ENCODE data around the gene PNKP. TPM values are rescaled to one million over a fixed set of nuclear protein-coding genes. Genes with fewer than 3 reads are reported as not detected.

PNKP gene
- polyA plus RNA-seq, 1 donor from 2014 or later: 43.1 TPM

DNA sequence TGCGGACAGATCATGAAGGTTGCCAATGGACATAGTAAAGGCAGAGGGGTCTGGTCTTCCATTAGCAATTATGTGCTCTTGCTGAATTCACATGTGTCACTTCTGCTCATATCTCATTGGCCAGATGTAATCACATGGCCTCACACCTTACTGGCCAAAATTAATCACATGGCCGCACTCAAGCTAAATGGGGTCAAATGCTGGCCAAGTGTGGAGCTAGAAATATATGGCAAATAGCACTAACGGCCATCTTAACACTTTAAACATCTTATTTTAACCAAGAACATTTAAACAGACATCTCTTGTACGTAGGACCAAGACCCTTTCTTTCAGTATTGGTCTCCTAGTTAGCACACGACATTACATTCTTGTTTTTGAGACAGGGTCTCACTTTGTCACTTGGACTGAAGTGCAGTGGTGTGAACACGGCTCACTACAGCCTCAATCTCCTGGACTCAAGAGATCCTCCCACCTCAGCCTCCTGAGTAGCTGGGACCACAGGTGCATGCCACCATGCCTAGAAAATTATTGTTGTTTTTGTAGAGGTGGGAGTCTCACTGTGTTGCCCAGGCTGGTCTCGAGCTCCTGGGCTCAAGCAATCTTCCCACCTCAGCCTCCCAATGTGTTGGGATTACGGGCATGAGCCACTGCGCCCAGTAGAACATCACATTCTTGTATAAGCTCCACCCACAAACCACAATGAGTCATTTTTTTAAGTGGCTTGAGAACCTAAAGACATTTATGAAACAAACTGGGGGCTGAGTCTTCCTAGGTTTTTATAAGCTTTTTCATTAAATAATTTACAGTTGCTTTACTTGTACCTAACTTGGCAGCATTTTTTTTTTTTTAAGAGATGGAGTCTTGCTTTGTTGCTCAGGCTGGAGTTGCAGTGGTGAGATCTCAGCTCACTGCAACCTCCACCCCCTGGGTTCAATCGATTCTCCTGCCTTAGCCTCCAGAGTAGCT, 19.4 kb downstream of the PNKP start:
- TF ChIP-seq EZH2 (IDR thresholded peaks at IDR 0.05; ENCODE audit: borderline replicate concordance, insufficient read depth, low read length, poor library complexity, severe bottlenecking) (no peak), EP300 (conservative IDR thresholded peaks at IDR 0.05; ENCODE audit: poor library complexity, severe bottlenecking) (no peak), POLR2AphosphoS5 (IDR thresholded peaks at IDR 0.05) (no peak), MXI1 (conservative IDR thresholded peaks at IDR 0.05; ENCODE audit: poor library complexity, severe bottlenecking) (no peak)
- TF ChIP-seq, protein P1, sequence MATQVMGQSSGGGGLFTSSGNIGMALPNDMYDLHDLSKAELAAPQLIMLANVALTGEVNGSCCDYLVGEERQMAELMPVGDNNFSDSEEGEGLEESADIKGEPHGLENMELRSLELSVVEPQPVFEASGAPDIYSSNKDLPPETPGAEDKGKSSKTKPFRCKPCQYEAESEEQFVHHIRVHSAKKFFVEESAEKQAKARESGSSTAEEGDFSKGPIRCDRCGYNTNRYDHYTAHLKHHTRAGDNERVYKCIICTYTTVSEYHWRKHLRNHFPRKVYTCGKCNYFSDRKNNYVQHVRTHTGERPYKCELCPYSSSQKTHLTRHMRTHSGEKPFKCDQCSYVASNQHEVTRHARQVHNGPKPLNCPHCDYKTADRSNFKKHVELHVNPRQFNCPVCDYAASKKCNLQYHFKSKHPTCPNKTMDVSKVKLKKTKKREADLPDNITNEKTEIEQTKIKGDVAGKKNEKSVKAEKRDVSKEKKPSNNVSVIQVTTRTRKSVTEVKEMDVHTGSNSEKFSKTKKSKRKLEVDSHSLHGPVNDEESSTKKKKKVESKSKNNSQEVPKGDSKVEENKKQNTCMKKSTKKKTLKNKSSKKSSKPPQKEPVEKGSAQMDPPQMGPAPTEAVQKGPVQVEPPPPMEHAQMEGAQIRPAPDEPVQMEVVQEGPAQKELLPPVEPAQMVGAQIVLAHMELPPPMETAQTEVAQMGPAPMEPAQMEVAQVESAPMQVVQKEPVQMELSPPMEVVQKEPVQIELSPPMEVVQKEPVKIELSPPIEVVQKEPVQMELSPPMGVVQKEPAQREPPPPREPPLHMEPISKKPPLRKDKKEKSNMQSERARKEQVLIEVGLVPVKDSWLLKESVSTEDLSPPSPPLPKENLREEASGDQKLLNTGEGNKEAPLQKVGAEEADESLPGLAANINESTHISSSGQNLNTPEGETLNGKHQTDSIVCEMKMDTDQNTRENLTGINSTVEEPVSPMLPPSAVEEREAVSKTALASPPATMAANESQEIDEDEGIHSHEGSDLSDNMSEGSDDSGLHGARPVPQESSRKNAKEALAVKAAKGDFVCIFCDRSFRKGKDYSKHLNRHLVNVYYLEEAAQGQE (IDR thresholded peaks at IDR 0.05; ENCODE audit: borderline replicate concordance): no peak
- TF ChIP-seq, protein P2, sequence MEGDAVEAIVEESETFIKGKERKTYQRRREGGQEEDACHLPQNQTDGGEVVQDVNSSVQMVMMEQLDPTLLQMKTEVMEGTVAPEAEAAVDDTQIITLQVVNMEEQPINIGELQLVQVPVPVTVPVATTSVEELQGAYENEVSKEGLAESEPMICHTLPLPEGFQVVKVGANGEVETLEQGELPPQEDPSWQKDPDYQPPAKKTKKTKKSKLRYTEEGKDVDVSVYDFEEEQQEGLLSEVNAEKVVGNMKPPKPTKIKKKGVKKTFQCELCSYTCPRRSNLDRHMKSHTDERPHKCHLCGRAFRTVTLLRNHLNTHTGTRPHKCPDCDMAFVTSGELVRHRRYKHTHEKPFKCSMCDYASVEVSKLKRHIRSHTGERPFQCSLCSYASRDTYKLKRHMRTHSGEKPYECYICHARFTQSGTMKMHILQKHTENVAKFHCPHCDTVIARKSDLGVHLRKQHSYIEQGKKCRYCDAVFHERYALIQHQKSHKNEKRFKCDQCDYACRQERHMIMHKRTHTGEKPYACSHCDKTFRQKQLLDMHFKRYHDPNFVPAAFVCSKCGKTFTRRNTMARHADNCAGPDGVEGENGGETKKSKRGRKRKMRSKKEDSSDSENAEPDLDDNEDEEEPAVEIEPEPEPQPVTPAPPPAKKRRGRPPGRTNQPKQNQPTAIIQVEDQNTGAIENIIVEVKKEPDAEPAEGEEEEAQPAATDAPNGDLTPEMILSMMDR (IDR thresholded peaks at IDR 0.05; ENCODE audit: poor library complexity, severe bottlenecking): no peak

GRCh38 chr19:49846408-49846807, 21.0 kb downstream of the PNKP start:
- H3K4me2 ChIP-seq (ENCODE audit: low read length): no peak overlapping the region
- no peaks in the 10 kb centered on the region for H3F3A ChIP-seq (ENCODE audit: insufficient read depth, low read length, poor library complexity, severe bottlenecking)
- no peak overlapping the region for H3K9ac ChIP-seq (ENCODE audit: low read length)
- H4K20me1 ChIP-seq (ENCODE audit: insufficient read depth): no peaks in the 10 kb centered on the region
- H2AFZ ChIP-seq (ENCODE audit: low read depth, low read length): no peak overlapping the region
- no peaks in the 10 kb centered on the region for H3K9me3 ChIP-seq (ENCODE audit: low read length)
- H3K27me3 ChIP-seq (ENCODE audit: insufficient read depth, low read depth, low read length): no peaks in the 10 kb centered on the region
- peaks cover 4% of the 10 kb centered on the region for H3K36me3 ChIP-seq (ENCODE audit: insufficient read depth, low read length)
- H3K4me3 ChIP-seq (ENCODE audit: low read length): no peak overlapping the region
- H3K9me2 ChIP-seq (ENCODE audit: insufficient read depth, low read length): no peaks in the 10 kb centered on the region
- TF ChIP-seq, protein P1 (IDR thresholded peaks at IDR 0.05; ENCODE audit: borderline replicate concordance): no peak
- TF ChIP-seq SMC3 (conservative IDR thresholded peaks at IDR 0.05; ENCODE audit: poor library complexity) (no peak), MXI1 (conservative IDR thresholded peaks at IDR 0.05; ENCODE audit: poor library complexity, severe bottlenecking) (no peak), EZH2 (IDR thresholded peaks at IDR 0.05; ENCODE audit: borderline replicate concordance, insufficient read depth, low read length, poor library complexity, severe bottlenecking) (no peak), EP300 (conservative IDR thresholded peaks at IDR 0.05; ENCODE audit: poor library complexity, severe bottlenecking) (no peak), RAD21 (conservative IDR thresholded peaks at IDR 0.05) (no peak), TAF1 (IDR thresholded peaks at IDR 0.05; ENCODE audit: low read depth) (no peak), POLR2AphosphoS5 (IDR thresholded peaks at IDR 0.05) (no peak)
- TF ChIP-seq, protein P2 (IDR thresholded peaks at IDR 0.05; ENCODE audit: poor library complexity, severe bottlenecking): no peak
- no peak overlapping the region for H3K27ac ChIP-seq (ENCODE audit: low read length)
- no peaks in the 10 kb centered on the region for H3K79me2 ChIP-seq (replicated peaks; ENCODE audit: insufficient read depth, low read length)

More for the DNA sequence above, 19.4 kb downstream of the PNKP start:
- Histone ChIP-seq H3K36me3 (ENCODE audit: insufficient read depth, low read length) (peaks cover 4% of the 10 kb centered on the region), H4K20me1 (ENCODE audit: insufficient read depth) (peaks cover 10% of the 10 kb centered on the region), H3K27ac (ENCODE audit: low read length) (no peak overlapping the region), H3K27me3 (ENCODE audit: insufficient read depth, low read depth, low read length) (no peaks in the 10 kb centered on the region), H3K79me2 (replicated peaks; ENCODE audit: insufficient read depth, low read length) (peaks cover 14% of the 10 kb centered on the region), H3K9me3 (ENCODE audit: low read length) (no peaks in the 10 kb centered on the region), H3K4me2 (ENCODE audit: low read length) (no peak overlapping the region), H2AFZ (ENCODE audit: low read depth, low read length) (no peak overlapping the region), H3K9ac (ENCODE audit: low read length) (no peak overlapping the region), H3K4me3 (ENCODE audit: low read length) (no peak overlapping the region), H3K9me2 (ENCODE audit: insufficient read depth, low read length) (no peaks in the 10 kb centered on the region), H3F3A (ENCODE audit: insufficient read depth, low read length, poor library complexity, severe bottlenecking) (no peaks in the 10 kb centered on the region)

Measured in neural cell (in vitro differentiated cells).